HUDEP-2 (cell line): ENCODE results near the gene TSACC.
"Not testable (repeated sequence)": the region's sequence is repeated elsewhere in the genome, so short reads cannot be mapped to it uniquely, and the experiment has no call there.

Experiments used
- DNase-seq, 76 experiments: peaks; one replicate each; lab custom pipeline; 2025; ENCODE audit not compliant: unreplicated experiment in 76 of 76; lab: John Stamatoyannopoulos, UW

TSACC gene

GRCh38 chr1:156338180-156338976 lies at the start of gene TSACC, which contains the start of gene CCT3:
Gene TSACC (plus strand): TSS chr1:156338526. CDS start chr1:156339758, 1,232 bp downstream.
Gene CCT3 (minus strand): TSS chr1:156338292. CDS start chr1:156338184, 108 bp downstream.
- DNase-seq = peak; percentile 83 to 100 (median 98)

- DNase-seq = no peak
Observed at GRCh38 chr1:156289857-156290256, 48.5 kb upstream of the TSACC start.

GRCh38 chr1:156291226-156292061 lies 46.9 kb upstream of the TSACC start:
- peak in 60 of 76 experiments; percentile 3 to 75 (median 48) for DNase-seq

- no peak for DNase-seq
Observed at GRCh38 chr1:156293098-156293434, 45.3 kb upstream of the TSACC start.

GRCh38 chr1:156293895-156294294 lies 44.4 kb upstream of the TSACC start:
- no peak for DNase-seq

GRCh38 chr1:156295391-156295947 lies 42.9 kb upstream of the TSACC start, which contains the start of gene GLMP:
Gene GLMP (minus strand): TSS chr1:156295679. CDS start chr1:156295645, 34 bp downstream.
- peak in 65 of 76 experiments; percentile 3 to 68 (median 36) for DNase-seq

- no peak for DNase-seq
Observed at GRCh38 chr1:156298852-156299357, 39.4 kb upstream of the TSACC start, which contains the start of gene VHLL. Gene VHLL (minus strand): TSS chr1:156299307. CDS start chr1:156299189, 118 bp downstream.

- no peak for DNase-seq
Observed at GRCh38 chr1:156303241-156303640, 35.1 kb upstream of the TSACC start.

- no peak for DNase-seq
Observed at GRCh38 chr1:156305215-156305614, 33.1 kb upstream of the TSACC start.

- no peak for DNase-seq
Observed at GRCh38 chr1:156308078-156308477, 30.2 kb upstream of the TSACC start.

GRCh38 chr1:156310962-156311361 lies 27.4 kb upstream of the TSACC start:
- no peak for DNase-seq

GRCh38 chr1:156316909-156317308 lies 21.4 kb upstream of the TSACC start:
- DNase-seq = no peak

GRCh38 chr1:156319664-156320063 lies 18.7 kb upstream of the TSACC start:
- peak in 7 of 76 experiments; percentile 2 to 17 (median 7) for DNase-seq

- no peak for DNase-seq
Observed at GRCh38 chr1:156320560-156320959, 17.8 kb upstream of the TSACC start.

GRCh38 chr1:156323179-156323578 lies 15.1 kb upstream of the TSACC start:
- not testable (repeated sequence) for DNase-seq

- DNase-seq = peak in 16 of 76 experiments; percentile 5 to 50 (median 20)
Observed at GRCh38 chr1:156336242-156336641, 2.1 kb upstream of the TSACC start.

- DNase-seq = peak in 2 of 76 experiments; percentile 5 to 8
Observed at GRCh38 chr1:156337052-156337887, 1.1 kb upstream of the TSACC start.

- DNase-seq = no peak
Observed at GRCh38 chr1:156337888-156338179, 492 bp upstream of the TSACC start.

- no peak for DNase-seq
Observed at GRCh38 chr1:156342166-156342955, 4.0 kb downstream of the TSACC start.
